ENCODE data around the gene PNMT. TPM values are rescaled to one million over a fixed set of nuclear protein-coding genes. Genes with fewer than 3 reads are reported as not detected.

PNMT gene
- total RNA-seq, 3 donors from 2014 or later: 0.23 to 2.0 (median 1.5) TPM

GRCh38 chr17:39719563-39720355 lies 51.5 kb downstream of the PNMT start:
- ATAC-seq (no peak), DNase-seq (peak in 2 of 3 donors; percentile 38 to 71)
- Histone ChIP-seq H3K4me3 (no peak overlapping the region), H3K9me3 (no peaks in the 10 kb centered on the region), H3K4me1 (ENCODE audit: low read depth) (peaks cover 22% of the 10 kb centered on the region), H3K36me3 (ENCODE audit: low read depth) (no peaks in the 10 kb centered on the region)
- intact Hi-C loops (cut with DNase I, micrococcal nuclease): no loop called here
- no peak for TF ChIP-seq CTCF (IDR thresholded peaks at IDR 0.05)

Other genes with a start within 250 kb of the PNMT start
- 10 to 100 TPM; 23.8 to 36.4 (median 27.6) TPM for gene MED1, start 217.2 kb upstream of the PNMT start, total RNA-seq
- gene CDK12, start 207.0 kb upstream of the PNMT start, total RNA-seq: 10 to 100 TPM; 49.3 to 59.7 (median 58.4) TPM
- under 1 TPM in 1 of 3 donors, not detected in 2; 0.05 TPM for gene NEUROD2, start 60.5 kb upstream of the PNMT start, total RNA-seq
- gene PPP1R1B, start 41.5 kb upstream of the PNMT start, total RNA-seq: 100 to 1,000 TPM; 108 to 362 (median 356) TPM
- 10 to 100 TPM; 36.1 to 58.8 (median 57.6) TPM for gene STARD3, start 31.3 kb upstream of the PNMT start, total RNA-seq
- gene TCAP, start 3.1 kb upstream of the PNMT start, total RNA-seq: 1 to 10 TPM in 2 of 3 donors, under 1 TPM in 1; 0.96 to 3.4 (median 1.5) TPM
- 10 to 100 TPM; 27.7 to 74.6 (median 47.9) TPM for gene PGAP3, start 19.6 kb downstream of the PNMT start, total RNA-seq
- 100 to 1,000 TPM; 104 to 284 (median 161) TPM for gene ERBB2, start 31.6 kb downstream of the PNMT start, total RNA-seq
- 10 to 100 TPM; 63.2 to 84.3 (median 67.1) TPM for gene MIEN1, start 62.1 kb downstream of the PNMT start, total RNA-seq
- 10 to 100 TPM; 13.6 to 49.0 (median 28.0) TPM for gene GRB7, start 69.5 kb downstream of the PNMT start, total RNA-seq
- gene IKZF3, start 195.9 kb downstream of the PNMT start, total RNA-seq: 1 to 10 TPM; 3.5 to 5.3 (median 4.6) TPM
- not detected for gene ZPBP2, start 199.7 kb downstream of the PNMT start, total RNA-seq